Esophagus muscularis mucosa (tissue), 3 donors: ENCODE measurements around the gene LIAS.

Experiments
- CTCF ChIP-seq, 3 experiments: fragments of 200-600 bp in 2 of 3; fragments of 450-650 bp in 1 of 3; sonication (generic) in 2 of 3; IDR thresholded peaks; one replicate each; pipeline ENCODE4 v1.5.1; 2017 to 2019; ENCODE audit warnings: antibody characterized with exemption in 3 of 3, mild to moderate bottlenecking in 2 of 3, moderate library complexity in 1 of 3
- POLR2AphosphoS5 ChIP-seq, 2 donors: sonication (generic); formaldehyde crosslinking; IDR thresholded peaks; one replicate each; pipeline ENCODE4 v1.6.1; 2017; ENCODE audit warnings: antibody characterized with exemption in 2 of 2

DNA sequence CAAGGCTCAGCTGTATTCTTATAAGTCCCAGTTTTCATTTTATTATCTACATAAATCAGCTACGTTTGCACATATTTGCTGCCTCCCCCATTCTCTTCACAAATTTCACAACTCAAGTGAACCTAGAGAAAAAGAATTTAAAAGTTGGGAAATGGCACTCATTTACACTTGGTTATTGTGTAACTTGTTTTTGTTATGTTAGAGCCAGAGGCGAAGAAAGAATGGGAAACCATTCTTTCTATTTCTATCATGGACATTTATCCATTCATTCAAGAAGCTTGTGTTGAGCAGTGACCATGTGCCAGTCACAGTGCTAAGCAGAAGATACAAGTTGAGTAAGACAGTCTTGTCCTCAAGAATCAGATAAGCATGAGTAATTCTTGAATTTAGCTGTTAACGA is 13.5 kb downstream of the LIAS start:
- TF ChIP-seq CTCF (IDR thresholded peaks at IDR 0.05) (no peak), POLR2AphosphoS5 (IDR thresholded peaks at IDR 0.05) (no peak)
